GM21381 (cell line): ENCODE data around the gene CMSS1.

Source experiments
- ATAC-seq: cut with Tn5 transposase; IDR thresholded peaks from one replicate; pipeline ENCODE4 v1.9.1; 2021; ENCODE audit warnings: mild to moderate bottlenecking, moderate library complexity; ENCODE audit not compliant: unreplicated experiment

CMSS1 gene

GRCh38 chr3:99873269-99874102 is 55.8 kb downstream of the CMSS1 start:
- ATAC-seq, result no peak

GRCh38 chr3:99874237-99875002 is 56.8 kb downstream of the CMSS1 start:
- no peak for ATAC-seq

GRCh38 chr3:99875581-99875928 is 57.9 kb downstream of the CMSS1 start:
- ATAC-seq, result no peak

DNA sequence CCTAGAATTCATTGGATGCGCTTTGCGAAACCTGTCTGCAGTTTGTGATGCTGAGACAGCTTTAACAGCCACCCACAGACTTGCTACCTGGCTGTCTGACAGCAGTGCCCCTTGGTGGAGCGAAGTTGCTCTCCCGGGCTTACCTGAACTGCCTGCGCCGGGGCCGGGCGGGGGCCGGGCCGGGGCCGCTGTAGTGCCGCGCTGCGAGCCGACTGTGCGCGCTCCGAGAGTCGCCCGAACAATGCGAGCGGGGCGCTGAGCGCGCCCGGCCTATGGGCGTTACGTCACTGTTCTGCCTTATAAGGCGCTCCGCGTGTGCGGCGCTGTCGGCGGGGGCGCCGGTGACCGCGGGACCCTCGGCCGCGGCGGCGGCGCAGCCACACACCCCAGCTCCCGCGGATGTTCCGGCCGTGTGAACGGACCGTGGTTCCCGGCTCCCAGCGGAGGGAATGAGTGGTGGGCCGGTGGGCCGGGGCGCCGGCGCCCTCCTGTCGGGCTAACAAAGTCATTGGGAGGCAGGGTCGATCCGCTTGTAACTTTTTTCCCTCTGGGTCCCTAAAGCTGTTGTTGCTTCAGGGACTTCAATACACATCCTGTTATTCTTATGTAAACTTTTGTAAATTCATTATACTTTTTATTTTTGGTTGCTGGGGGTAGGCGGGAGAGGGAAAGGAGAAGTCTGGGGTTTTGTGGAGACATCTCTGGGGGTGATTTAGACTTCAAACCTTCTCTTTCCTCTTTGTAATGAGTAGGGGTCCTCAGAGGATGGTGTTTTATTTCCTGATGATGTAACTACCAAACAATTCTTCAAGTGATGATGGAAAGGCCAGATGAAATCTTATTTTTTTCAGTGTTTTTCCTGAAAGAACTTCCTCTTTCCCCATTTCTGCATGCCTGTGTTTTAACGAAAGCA is 58.5 kb downstream of the CMSS1 start:
- peak; percentile 91 for ATAC-seq

GRCh38 chr3:99877031-99877579 is 59.4 kb downstream of the CMSS1 start:
- ATAC-seq, result no peak

DNA sequence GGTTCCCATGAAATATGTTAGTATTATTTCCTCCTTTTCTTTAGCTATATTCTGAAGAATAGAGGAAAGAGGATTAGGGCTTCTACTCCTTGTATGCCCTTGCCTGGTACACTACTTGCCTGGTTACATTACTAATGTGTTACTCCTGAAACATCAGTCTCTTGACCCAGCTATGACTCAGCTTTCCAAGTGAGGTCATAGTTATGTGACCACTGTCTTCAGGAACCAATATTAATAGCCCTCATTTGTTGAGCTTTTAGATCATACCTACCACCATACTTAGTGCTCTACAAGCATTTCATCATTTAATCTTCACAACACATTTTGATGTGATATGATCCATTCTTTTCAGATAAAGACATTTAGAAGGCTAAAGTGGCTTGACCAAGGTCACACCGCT is 60.3 kb downstream of the CMSS1 start:
- peak; percentile 50 for ATAC-seq

GRCh38 chr3:99879275-99879674 is 61.6 kb downstream of the CMSS1 start:
- ATAC-seq, result no peak

DNA sequence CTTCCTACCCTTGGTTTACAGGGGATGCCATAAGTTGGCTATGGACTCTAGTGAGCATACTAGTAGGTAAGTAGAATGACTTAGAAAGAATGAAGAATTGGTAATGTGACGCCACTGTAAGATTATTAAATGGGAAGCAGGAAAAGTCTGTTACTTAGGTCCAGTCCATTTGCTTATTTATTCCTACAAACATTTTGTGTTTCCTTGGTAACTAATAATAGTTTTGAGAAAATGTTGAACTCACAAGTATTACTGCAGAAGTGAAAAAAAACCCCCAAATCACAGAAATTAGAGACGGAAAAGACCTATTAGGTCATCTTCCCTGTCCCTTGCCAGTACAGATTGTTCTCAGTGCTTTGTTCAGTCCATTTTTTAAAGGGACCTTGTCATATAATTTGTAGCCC is 63.5 kb downstream of the CMSS1 start:
- no peak for ATAC-seq

DNA sequence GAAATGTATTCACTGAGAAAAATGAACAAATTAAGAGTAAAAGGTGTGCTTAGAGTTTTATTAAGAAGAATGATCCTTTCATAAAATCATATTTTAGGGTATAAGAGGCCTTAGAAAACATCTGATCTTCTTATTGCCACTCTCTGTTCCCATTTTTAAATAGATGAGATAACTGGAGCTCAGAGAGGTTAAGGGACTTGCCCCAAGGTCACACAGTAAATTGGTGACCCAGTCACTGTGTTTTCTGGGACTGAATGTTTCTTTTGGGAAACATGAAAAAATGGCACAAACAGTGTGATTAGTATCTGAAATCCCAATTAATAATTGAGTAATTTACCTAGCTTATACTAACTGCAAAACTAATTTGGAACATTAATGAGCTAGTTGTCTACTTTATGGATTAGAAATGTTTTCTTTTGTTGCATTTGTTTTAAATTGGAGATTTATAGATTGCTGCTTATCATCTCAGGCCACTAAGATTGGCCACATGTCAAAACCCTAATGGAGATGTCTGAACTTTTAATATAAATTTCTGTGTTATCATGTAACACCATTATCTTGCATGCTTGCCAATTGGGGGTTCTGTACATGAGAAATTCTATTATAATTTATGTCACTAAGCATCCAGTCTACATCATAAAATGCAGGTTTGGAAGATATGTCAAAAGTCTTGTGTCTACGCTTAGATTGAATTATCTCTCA is 64.9 kb downstream of the CMSS1 start:
- ATAC-seq, result no peak

- ATAC-seq, result no peak
These were observed 65.4 kb downstream of the CMSS1 start for GRCh38 chr3:99883138-99883461.

- no peak for ATAC-seq
These were observed 66.0 kb downstream of the CMSS1 start for GRCh38 chr3:99883693-99884092.

DNA sequence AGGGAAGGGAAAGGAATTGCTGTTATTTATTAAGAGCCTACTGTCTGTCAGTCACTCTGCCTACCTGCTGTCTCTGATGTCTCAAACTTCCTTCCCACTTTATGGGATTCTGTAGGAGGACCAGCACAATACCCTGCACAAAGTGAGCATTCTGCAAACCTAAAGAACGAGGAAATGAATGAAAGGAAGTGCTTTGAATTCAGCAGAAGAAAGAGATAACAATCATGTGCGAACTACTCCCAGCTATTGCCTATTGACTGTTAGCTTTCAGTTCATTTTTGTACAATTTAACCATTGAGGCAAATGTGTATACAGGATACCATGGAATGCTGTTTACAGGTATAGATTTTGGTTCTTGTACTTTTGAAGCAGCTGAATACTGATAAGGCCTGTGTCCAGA is 66.8 kb downstream of the CMSS1 start:
- ATAC-seq, result no peak

DNA sequence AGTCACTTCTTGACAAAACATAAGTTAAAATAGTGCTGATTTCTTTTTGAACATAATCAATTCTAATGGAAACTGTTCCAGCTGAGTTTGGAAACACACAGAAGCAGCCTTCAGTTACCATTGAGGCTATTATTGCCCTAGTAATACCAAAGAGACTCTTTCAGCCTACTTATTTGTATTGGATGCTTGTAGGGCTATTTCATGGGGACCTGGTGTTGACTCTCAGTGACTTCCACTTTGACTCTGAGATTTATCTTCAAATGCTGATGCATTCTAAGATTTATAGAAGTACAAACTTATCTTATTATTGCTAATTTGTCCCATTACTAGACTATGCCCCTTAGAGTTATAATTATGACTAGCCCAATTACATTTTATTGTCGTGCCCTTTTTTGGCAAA is 67.4 kb downstream of the CMSS1 start:
- no peak for ATAC-seq

GRCh38 chr3:99885851-99886250 is 68.2 kb downstream of the CMSS1 start:
- no peak for ATAC-seq

GRCh38 chr3:99891610-99892285 is 74.1 kb downstream of the CMSS1 start:
- ATAC-seq, result no peak

- no peak for ATAC-seq
These were observed 74.7 kb downstream of the CMSS1 start for GRCh38 chr3:99892332-99892731.

GRCh38 chr3:99895131-99895696 is 77.6 kb downstream of the CMSS1 start:
- no peak for ATAC-seq

- no peak for ATAC-seq
These were observed 78.2 kb downstream of the CMSS1 start for GRCh38 chr3:99895703-99896441.

DNA sequence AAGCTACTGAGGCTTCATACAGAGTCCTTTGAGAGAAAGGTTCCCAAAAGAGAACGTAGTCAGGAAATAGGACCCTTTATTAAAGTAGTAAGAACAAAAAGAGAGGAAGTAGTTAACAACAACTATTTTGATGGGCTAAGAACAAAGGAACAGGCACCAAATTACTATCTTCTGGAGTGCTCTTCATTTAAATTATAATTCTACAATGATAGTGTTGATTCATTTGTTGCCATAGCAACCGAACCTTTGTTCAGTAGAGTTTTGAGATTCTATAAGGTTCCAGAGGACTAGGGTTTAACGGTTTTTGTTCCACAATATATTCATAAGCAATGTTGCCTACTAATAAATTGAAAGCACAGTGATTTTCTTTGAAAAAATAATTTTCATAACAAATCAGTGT is 78.8 kb downstream of the CMSS1 start:
- no peak for ATAC-seq
